Measurements from ENCODE around the gene HYAL4.

The HYAL4 gene

DNA sequence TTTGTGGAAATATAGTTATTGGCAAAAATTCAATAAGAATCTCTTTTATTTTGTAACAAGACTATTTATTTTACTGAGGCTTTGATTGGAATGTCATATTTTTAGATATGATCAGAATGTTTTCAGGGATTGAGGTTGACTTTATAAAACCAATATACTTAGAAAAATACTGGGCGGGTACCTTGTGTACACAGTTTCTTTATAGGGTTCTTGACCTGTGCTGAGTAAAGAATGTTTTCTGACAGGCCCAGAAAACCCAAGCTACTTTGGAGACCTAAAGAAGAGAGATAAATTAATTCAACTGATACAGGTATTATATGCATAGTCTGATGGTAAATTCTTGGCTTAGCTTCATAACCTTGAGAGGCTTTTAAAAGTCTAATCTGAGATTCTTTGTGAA, 56.1 kb downstream of the HYAL4 start:
- no peak for DNase-seq (ENCODE audit: low spot score)

DNA sequence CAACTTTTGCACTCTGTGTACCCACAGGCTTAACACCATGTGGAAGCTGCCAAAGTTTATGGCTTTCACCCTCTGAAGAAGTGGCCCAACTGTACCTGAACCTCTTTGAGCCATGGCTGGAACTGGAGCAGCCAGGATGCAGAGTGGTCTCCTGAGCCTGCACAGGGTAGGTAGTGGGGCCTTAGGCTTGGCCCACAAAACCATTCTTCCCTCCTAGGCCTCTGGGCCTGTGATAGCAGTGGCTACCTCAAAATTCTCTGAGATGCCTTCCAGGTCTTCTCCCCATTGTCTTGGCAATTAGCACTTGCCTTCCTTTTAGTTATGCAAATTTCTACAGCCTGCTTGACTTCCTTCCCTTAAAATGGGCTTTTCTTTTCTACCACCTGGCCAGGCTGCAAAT, 60.7 kb downstream of the HYAL4 start:
- DNase-seq (ENCODE audit: low spot score), result no peak

DNA sequence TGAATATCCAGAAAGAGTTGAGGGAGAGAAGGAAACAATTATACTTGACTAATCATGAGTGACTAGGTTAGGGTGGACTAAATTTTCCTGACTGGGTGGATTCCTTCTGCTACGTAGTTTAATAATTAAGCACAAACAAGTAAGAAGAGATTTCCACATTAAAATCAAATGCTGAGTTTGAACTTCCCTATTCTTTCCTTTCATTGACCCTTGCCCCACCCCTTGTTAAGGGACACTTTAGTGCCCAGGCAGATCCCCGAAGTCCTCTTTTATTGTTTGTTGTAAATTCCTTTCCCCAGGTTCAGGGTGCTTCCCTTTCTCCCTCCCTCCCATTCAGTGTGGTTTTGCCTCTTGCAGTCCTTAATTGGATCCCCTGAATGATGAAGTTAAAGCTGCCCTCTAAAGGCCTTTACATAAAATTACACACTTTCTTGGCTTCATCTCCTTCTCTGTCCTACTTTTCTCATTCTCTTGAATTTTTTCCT, 71.3 kb downstream of the HYAL4 start:
- DNase-seq (ENCODE audit: low spot score), result peak; percentile 79

GRCh38 chr7:123917878-123918277, 72.9 kb downstream of the HYAL4 start:
- DNase-seq (ENCODE audit: low spot score), result no peak

- DNase-seq (ENCODE audit: low spot score), result no peak
Observed at GRCh38 chr7:123918309-123918708, 73.3 kb downstream of the HYAL4 start.

DNA sequence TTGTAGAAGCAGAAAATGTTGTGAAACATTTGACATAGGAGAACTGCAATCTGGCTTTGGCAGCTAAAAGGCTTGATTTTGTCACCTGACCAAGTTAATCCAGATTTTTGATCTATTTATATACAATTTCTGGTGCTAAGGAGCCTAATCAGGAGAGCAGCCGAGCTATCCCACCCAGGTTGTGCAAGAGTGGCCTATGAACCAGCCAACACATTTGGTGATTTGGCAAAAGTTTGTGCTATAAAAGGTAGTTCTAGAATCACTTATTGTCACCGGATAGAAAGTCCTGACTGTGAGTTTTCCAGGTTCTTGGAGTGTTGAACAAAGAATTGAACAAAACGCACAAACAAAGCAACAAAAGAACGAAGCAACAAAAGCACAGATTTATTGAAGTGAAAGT, 78.6 kb downstream of the HYAL4 start:
- no peak for DNase-seq (ENCODE audit: low spot score)

DNA sequence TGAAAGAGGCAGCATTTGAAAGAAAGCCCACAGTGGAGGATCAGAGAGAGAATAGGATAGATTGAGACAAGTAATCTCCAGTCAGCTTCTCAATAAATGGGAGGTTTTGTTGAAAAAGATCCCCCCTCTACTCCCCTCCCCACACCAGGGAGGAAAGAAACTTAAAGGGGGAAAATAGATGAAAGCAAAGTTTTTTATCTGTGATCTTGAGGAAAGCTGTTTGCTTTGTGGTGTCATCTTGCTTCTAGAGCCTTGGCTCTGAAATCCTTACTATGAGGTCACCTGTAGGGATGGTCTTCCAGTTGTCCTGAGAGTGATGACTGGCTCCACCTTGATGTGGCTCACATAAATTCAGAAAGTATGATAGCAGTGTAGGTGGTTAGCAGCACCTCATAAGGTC, 80.0 kb downstream of the HYAL4 start, which contains the start of gene SPAM1:
TSS of gene SPAM1 (plus strand) at position 301 of the 400 bp plus-strand sequence. CDS start 28,330 bp downstream, outside the sequence.
- DNase-seq (ENCODE audit: low spot score), result no peak
